ENCODE data around the gene CPNE5. TPM values are rescaled to one million over a fixed set of nuclear protein-coding genes. Genes with fewer than 3 reads are reported as not detected.

Gene CPNE5
- total RNA-seq, 4 donors from 2014 or later, result 0.39 to 3.0 (median 1.4) TPM

- Histone ChIP-seq H3K4me3 (no peak overlapping the region), H3K27ac (no peak overlapping the region), H3K4me1 (no peaks in the 10 kb centered on the region), H3K36me3 (peaks cover 0 to 47% (median 0%) of the 10 kb centered on the region in 3 donors), H3K9me3 (no peaks in the 10 kb centered on the region), H3K27me3 (no peaks in the 10 kb centered on the region)
- 53 to 63% methylated on average over 6 of the region's 6 CpGs for WGBS, 2 donors
- no peak for DNase-seq (ENCODE audit: low spot score in 2 of 2)
- TF ChIP-seq CTCF (IDR thresholded peaks at IDR 0.05) (no peak), EP300 (IDR thresholded peaks at IDR 0.05) (no peak), POLR2A (IDR thresholded peaks at IDR 0.05) (no peak)
Measured at GRCh38 chr6:36858407-36858981, 19.2 kb upstream of the CPNE5 start.

- Histone ChIP-seq H3K27me3 (no peaks in the 10 kb centered on the region), H3K36me3 (peaks cover 0 to 47% (median 0%) of the 10 kb centered on the region in 3 donors), H3K9me3 (no peaks in the 10 kb centered on the region), H3K4me3 (no peak overlapping the region), H3K4me1 (no peaks in the 10 kb centered on the region), H3K27ac (no peak overlapping the region)
- DNase-seq (ENCODE audit: low spot score in 2 of 2), result no peak
- WGBS, 2 donors, result 98 to 100% methylated on average over 4 of the region's 4 CpGs
- TF ChIP-seq POLR2A (IDR thresholded peaks at IDR 0.05) (no peak), CTCF (IDR thresholded peaks at IDR 0.05) (no peak), EP300 (IDR thresholded peaks at IDR 0.05) (no peak)
Measured at GRCh38 chr6:36857325-36857724, 18.1 kb upstream of the CPNE5 start.

GRCh38 chr6:36856277-36856676, 17.0 kb upstream of the CPNE5 start:
- TF ChIP-seq EP300 (IDR thresholded peaks at IDR 0.05) (no peak), POLR2A (IDR thresholded peaks at IDR 0.05) (no peak), CTCF (IDR thresholded peaks at IDR 0.05) (no peak)
- no peaks in the 10 kb centered on the region for H3K27me3 ChIP-seq
- H3K36me3 ChIP-seq, result peaks cover 0 to 41% (median 0%) of the 10 kb centered on the region in 3 donors
- no peak for DNase-seq (ENCODE audit: low spot score in 2 of 2)
- H3K27ac ChIP-seq, result no peak overlapping the region
- no peak overlapping the region for H3K4me3 ChIP-seq
- H3K9me3 ChIP-seq, result peaks cover 0 to under 1% (median 0%) of the 10 kb centered on the region in 4 donors
- WGBS, 2 donors, result 80 to 81% methylated on average over 8 of the region's 8 CpGs
- H3K4me1 ChIP-seq, result peaks cover 0 to 3% (median 0%) of the 10 kb centered on the region in 4 donors

- H3K4me1 ChIP-seq, result peaks cover 0 to 6% (median 0%) of the 10 kb centered on the region in 4 donors
Measured at GRCh38 chr6:36855750-36856149, 16.5 kb upstream of the CPNE5 start.

More at GRCh38 chr6:36855750-36856149, 16.5 kb upstream of the CPNE5 start:
- DNase-seq (ENCODE audit: low spot score in 2 of 2), result no peak
- H3K36me3 ChIP-seq, result peaks cover 0 to 41% (median 0%) of the 10 kb centered on the region in 3 donors
- peaks cover 0 to 5% (median 0%) of the 10 kb centered on the region in 4 donors for H3K9me3 ChIP-seq
- H3K4me3 ChIP-seq, result no peak overlapping the region
- TF ChIP-seq CTCF (IDR thresholded peaks at IDR 0.05) (no peak), EP300 (IDR thresholded peaks at IDR 0.05) (no peak), POLR2A (IDR thresholded peaks at IDR 0.05) (no peak)
- H3K27me3 ChIP-seq, result no peaks in the 10 kb centered on the region
- no peak overlapping the region for H3K27ac ChIP-seq
- 88 to 91% methylated on average over 10 of the region's 10 CpGs for WGBS, 2 donors
